MCF 10A (cell line): ENCODE measurements around the gene ZGPAT. TPM values are rescaled to one million over a fixed set of nuclear protein-coding genes. Genes with fewer than 3 reads are reported as not detected.

Experiments used
- BruUV-seq: library from RNA; stranded (reverse); fragments of 400-500 nt; replicated peaks from 2 replicates; lab custom pipeline; 2021; lab: Mats Ljungman, UMichigan
- CTCF ChIA-PET: fragments of 300-600 bp; sonication (Branson Sonifier 250); formaldehyde crosslinking; extraction: SDS; loops from one replicate; lab custom pipeline; 2021; ENCODE audit warnings: antibody characterized with exemption, inconsistent platforms; lab: Yijun Ruan, JAX
- POLR2A ChIA-PET: fragments of 300-600, 350-650 bp; sonication (Branson Sonifier 250); formaldehyde crosslinking; extraction: SDS; loops from one replicate; lab custom pipeline; 2020; ENCODE audit warnings: antibody characterized with exemption, inconsistent platforms; lab: Yijun Ruan, JAX
- DNase-seq: peaks from one replicate; pipeline ENCODE4 v3.0.0-alpha.2; 2018; ENCODE audit not compliant: unreplicated experiment
- H3K27ac Mint-ChIP-seq: one replicate; pipeline ENCODE4 v1.8.0; 2022; ENCODE audit warnings: mild to moderate bottlenecking, low read depth, mixed read lengths; ENCODE audit not compliant: unreplicated experiment
- H3K27me3 Mint-ChIP-seq: one replicate; pipeline ENCODE4 v1.8.0; 2022; ENCODE audit warnings: mixed read lengths; ENCODE audit not compliant: insufficient read depth, unreplicated experiment
- H3K36me3 Mint-ChIP-seq: one replicate; pipeline ENCODE4 v1.8.0; 2022; ENCODE audit warnings: mild to moderate bottlenecking, moderate library complexity, mixed read lengths; ENCODE audit not compliant: insufficient read depth, unreplicated experiment
- H3K4me1 Mint-ChIP-seq: one replicate; pipeline ENCODE4 v1.8.0; 2022; ENCODE audit warnings: mixed read lengths; ENCODE audit not compliant: insufficient read depth, unreplicated experiment
- H3K4me3 Mint-ChIP-seq: one replicate; pipeline ENCODE4 v1.8.0; 2022; ENCODE audit warnings: mild to moderate bottlenecking, moderate library complexity, mixed read lengths; ENCODE audit not compliant: unreplicated experiment
- H3K9me3 Mint-ChIP-seq: one replicate; pipeline ENCODE4 v1.8.0; 2022; ENCODE audit warnings: mixed read lengths; ENCODE audit not compliant: unreplicated experiment
- CTCF ChIP-seq: fragments of 200-600 bp; IDR thresholded peaks from one replicate; pipeline ENCODE4 v1.8.0; 2022; ENCODE audit warnings: antibody characterized with exemption, mild to moderate bottlenecking; ENCODE audit not compliant: unreplicated experiment
- intact Hi-C: fragments of 100-400 bp; cut with micrococcal nuclease; formaldehyde crosslinking; loops from 2 replicates; pipeline ENCODE4 v1.14.1; 2022
- total RNA-seq: library from RNA; stranded (reverse); gene quantifications from 2 replicates; pipeline ENCODE4 v1.2.3, GENCODE V29; 2022

The ZGPAT gene
- total RNA-seq, 1 experiment from 2014 or later, result 19.5 TPM

GRCh38 chr20:63701051-63701328 lies 6.8 kb upstream of the ZGPAT start:
- Mint-ChIP-seq H3K4me3 (no peak overlapping the region), H3K27ac (no peak overlapping the region), H3K27me3 (no peaks in the 10 kb centered on the region), H3K36me3 (peaks cover 52% of the 10 kb centered on the region), H3K9me3 (no peaks in the 10 kb centered on the region), H3K4me1 (peaks cover 16% of the 10 kb centered on the region)
- DNase-seq, result no peak
- intact Hi-C loops, result no loop called here
- ChIA-PET POLR2A (interaction anchor here (1.0 to 2.0 kb wide), 2 partner anchors 40 to 280 kb away, joined by 5 to 13 read pairs; partner anchors contain the start of gene PRPF6), CTCF (no interaction called here)
- no TSS peak for BruUV-seq
- no peak for TF ChIP-seq CTCF

- peaks cover 50% of the 10 kb centered on the region for H3K36me3 Mint-ChIP-seq
- no peak overlapping the region for H3K4me3 Mint-ChIP-seq
- peaks cover 12% of the 10 kb centered on the region for H3K4me1 Mint-ChIP-seq
- ChIA-PET POLR2A (interaction anchor here (0.6 to 2.0 kb wide), 3 partner anchors 17 to 279 kb away, joined by 3 to 13 read pairs (median 5); partner anchors contain the start of gene PRPF6), CTCF (no interaction called here)
- no peak overlapping the region for H3K27ac Mint-ChIP-seq
- BruUV-seq, result no TSS peak
- intact Hi-C loops, result no loop called here
- no peaks in the 10 kb centered on the region for H3K9me3 Mint-ChIP-seq
- no peak for DNase-seq
- no peaks in the 10 kb centered on the region for H3K27me3 Mint-ChIP-seq
- no peak for TF ChIP-seq CTCF
Measured at GRCh38 chr20:63701329-63702035, 6.4 kb upstream of the ZGPAT start.

- ChIA-PET POLR2A (interaction anchor here (0.5 to 2.0 kb wide), 4 partner anchors 17 to 44 kb away, joined by 3 to 13 read pairs (median 4); partner anchors contain the start of gene RTEL1), CTCF (interaction anchor here (1.1 kb wide), 1 partner anchor 252 kb away, joined by 3 read pairs; no protein-coding TSS in a partner anchor)
- intact Hi-C loops, result no loop called here
- Mint-ChIP-seq H3K4me1 (peaks cover 12% of the 10 kb centered on the region), H3K27me3 (no peaks in the 10 kb centered on the region), H3K27ac (no peak overlapping the region), H3K36me3 (peaks cover 49% of the 10 kb centered on the region), H3K4me3 (no peak overlapping the region), H3K9me3 (no peaks in the 10 kb centered on the region)
- no peak for TF ChIP-seq CTCF
- no TSS peak for BruUV-seq
- no peak for DNase-seq
Measured at GRCh38 chr20:63702036-63702665, 5.7 kb upstream of the ZGPAT start.

- Mint-ChIP-seq H3K4me1 (peaks cover 12% of the 10 kb centered on the region), H3K9me3 (no peaks in the 10 kb centered on the region), H3K4me3 (no peak overlapping the region), H3K27me3 (no peaks in the 10 kb centered on the region), H3K36me3 (peaks cover 43% of the 10 kb centered on the region), H3K27ac (peak overlapping the region; percentile 23)
- no peak for DNase-seq
- POLR2A ChIA-PET, result interaction anchor here (0.5 to 2.0 kb wide), 6 partner anchors 19 to 162 kb away, joined by 3 to 13 read pairs (median 4); partner anchors contain the start of genes RTEL1 and TPD52L2
- TF ChIP-seq CTCF, result no peak
- BruUV-seq, result no TSS peak
- intact Hi-C loops, result no loop called here
- CTCF ChIA-PET, result interaction anchor here (0.6 to 1.1 kb wide), 3 partner anchors 19 to 519 kb away, joined by 3 read pairs; no protein-coding TSS in a partner anchor
Measured at GRCh38 chr20:63702751-63703470, 4.9 kb upstream of the ZGPAT start.
